Measurements from ENCODE around the gene STX19.

The STX19 gene

DNA sequence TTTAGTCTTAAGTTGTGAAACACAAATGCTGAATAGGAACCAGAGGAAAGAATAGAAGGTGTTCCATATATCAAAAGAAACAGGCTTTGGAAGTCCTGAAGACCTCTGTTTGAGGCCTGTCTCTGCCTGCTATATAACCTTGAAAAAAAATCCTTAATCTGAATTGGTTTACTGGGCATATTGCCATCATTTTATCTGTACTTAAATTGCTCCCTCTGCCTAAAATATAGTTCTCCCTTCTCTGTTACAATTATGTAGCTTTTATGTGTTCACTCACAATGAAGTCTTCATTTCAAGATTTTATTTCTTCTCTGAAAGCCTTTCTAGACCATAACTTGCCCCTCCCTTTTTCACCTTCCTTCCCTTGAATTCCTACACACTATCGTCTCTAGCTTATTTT lies 27.2 kb downstream of the STX19 start:
- Histone ChIP-seq H3K9me2 (replicated peaks; ENCODE audit: insufficient read depth, low read length) (no peaks in the 10 kb centered on the region), H3F3A (ENCODE audit: insufficient read depth, low read length) (no peaks in the 10 kb centered on the region), H3K4me2 (ENCODE audit: low read depth, low read length) (no peak overlapping the region), H4K20me1 (ENCODE audit: insufficient read depth, low read length) (no peaks in the 10 kb centered on the region), H3K4me1 (ENCODE audit: low read length) (no peaks in the 10 kb centered on the region), H3K27me3 (replicated peaks; ENCODE audit: insufficient read depth, low read length) (no peaks in the 10 kb centered on the region), H3K9me3 (replicated peaks; ENCODE audit: insufficient read depth, low read length) (no peaks in the 10 kb centered on the region), H3K36me3 (replicated peaks; ENCODE audit: insufficient read depth, low read length) (no peaks in the 10 kb centered on the region), H3K4me3 (ENCODE audit: low read length) (no peak overlapping the region), H2AFZ (ENCODE audit: low read length) (no peak overlapping the region), H3K27ac (ENCODE audit: low read length) (no peak overlapping the region), H3K79me2 (ENCODE audit: low read length) (no peaks in the 10 kb centered on the region), H3K9ac (ENCODE audit: low read length) (no peak overlapping the region)
- TF ChIP-seq EZH2 (optimal IDR thresholded peaks at IDR 0.05; ENCODE audit: low read depth, low read length) (no peak), EZH2phosphoT487 (IDR thresholded peaks at IDR 0.05; ENCODE audit: low read length) (no peak)
- TF ChIP-seq, protein P1, sequence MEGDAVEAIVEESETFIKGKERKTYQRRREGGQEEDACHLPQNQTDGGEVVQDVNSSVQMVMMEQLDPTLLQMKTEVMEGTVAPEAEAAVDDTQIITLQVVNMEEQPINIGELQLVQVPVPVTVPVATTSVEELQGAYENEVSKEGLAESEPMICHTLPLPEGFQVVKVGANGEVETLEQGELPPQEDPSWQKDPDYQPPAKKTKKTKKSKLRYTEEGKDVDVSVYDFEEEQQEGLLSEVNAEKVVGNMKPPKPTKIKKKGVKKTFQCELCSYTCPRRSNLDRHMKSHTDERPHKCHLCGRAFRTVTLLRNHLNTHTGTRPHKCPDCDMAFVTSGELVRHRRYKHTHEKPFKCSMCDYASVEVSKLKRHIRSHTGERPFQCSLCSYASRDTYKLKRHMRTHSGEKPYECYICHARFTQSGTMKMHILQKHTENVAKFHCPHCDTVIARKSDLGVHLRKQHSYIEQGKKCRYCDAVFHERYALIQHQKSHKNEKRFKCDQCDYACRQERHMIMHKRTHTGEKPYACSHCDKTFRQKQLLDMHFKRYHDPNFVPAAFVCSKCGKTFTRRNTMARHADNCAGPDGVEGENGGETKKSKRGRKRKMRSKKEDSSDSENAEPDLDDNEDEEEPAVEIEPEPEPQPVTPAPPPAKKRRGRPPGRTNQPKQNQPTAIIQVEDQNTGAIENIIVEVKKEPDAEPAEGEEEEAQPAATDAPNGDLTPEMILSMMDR (IDR thresholded peaks at IDR 0.05; ENCODE audit: low read length) = no peak
- DNase-seq = no peak

GRCh38 chr3:93994056-93994455 lies 34.3 kb downstream of the STX19 start:
- no peaks in the 10 kb centered on the region for H3K9me2 ChIP-seq (replicated peaks; ENCODE audit: insufficient read depth, low read length)
- no peaks in the 10 kb centered on the region for H3K9me3 ChIP-seq (replicated peaks; ENCODE audit: insufficient read depth, low read length)
- H3K27ac ChIP-seq (ENCODE audit: low read length) = no peak overlapping the region
- no peak for DNase-seq
- no peak overlapping the region for H3K9ac ChIP-seq (ENCODE audit: low read length)
- no peaks in the 10 kb centered on the region for H4K20me1 ChIP-seq (ENCODE audit: insufficient read depth, low read length)
- H3K36me3 ChIP-seq (replicated peaks; ENCODE audit: insufficient read depth, low read length) = no peaks in the 10 kb centered on the region
- no peak for TF ChIP-seq EZH2 (optimal IDR thresholded peaks at IDR 0.05; ENCODE audit: low read depth, low read length)
- TF ChIP-seq EZH2phosphoT487 (IDR thresholded peaks at IDR 0.05; ENCODE audit: low read length) = no peak
- TF ChIP-seq, protein P1 (IDR thresholded peaks at IDR 0.05; ENCODE audit: low read length) = no peak
- no peak overlapping the region for H3K4me2 ChIP-seq (ENCODE audit: low read depth, low read length)
- H3F3A ChIP-seq (ENCODE audit: insufficient read depth, low read length) = no peaks in the 10 kb centered on the region
- H3K79me2 ChIP-seq (ENCODE audit: low read length) = no peaks in the 10 kb centered on the region
- H3K4me1 ChIP-seq (ENCODE audit: low read length) = no peaks in the 10 kb centered on the region
- no peaks in the 10 kb centered on the region for H3K27me3 ChIP-seq (replicated peaks; ENCODE audit: insufficient read depth, low read length)
- no peak overlapping the region for H2AFZ ChIP-seq (ENCODE audit: low read length)
- no peak overlapping the region for H3K4me3 ChIP-seq (ENCODE audit: low read length)

- no peaks in the 10 kb centered on the region for H3K36me3 ChIP-seq (replicated peaks; ENCODE audit: insufficient read depth, low read length)
- no peak overlapping the region for H3K4me3 ChIP-seq (ENCODE audit: low read length)
- H3K27me3 ChIP-seq (replicated peaks; ENCODE audit: insufficient read depth, low read length) = no peaks in the 10 kb centered on the region
- TF ChIP-seq EZH2 (optimal IDR thresholded peaks at IDR 0.05; ENCODE audit: low read depth, low read length) (no peak), EZH2phosphoT487 (IDR thresholded peaks at IDR 0.05; ENCODE audit: low read length) (no peak)
- TF ChIP-seq, protein P1 (IDR thresholded peaks at IDR 0.05; ENCODE audit: low read length) = no peak
- H3K4me1 ChIP-seq (ENCODE audit: low read length) = no peaks in the 10 kb centered on the region
- no peak overlapping the region for H3K9ac ChIP-seq (ENCODE audit: low read length)
- no peaks in the 10 kb centered on the region for H4K20me1 ChIP-seq (ENCODE audit: insufficient read depth, low read length)
- DNase-seq = no peak
- H3K79me2 ChIP-seq (ENCODE audit: low read length) = no peaks in the 10 kb centered on the region
- no peak overlapping the region for H3K27ac ChIP-seq (ENCODE audit: low read length)
- no peaks in the 10 kb centered on the region for H3K9me3 ChIP-seq (replicated peaks; ENCODE audit: insufficient read depth, low read length)
- no peaks in the 10 kb centered on the region for H3K9me2 ChIP-seq (replicated peaks; ENCODE audit: insufficient read depth, low read length)
- no peak overlapping the region for H2AFZ ChIP-seq (ENCODE audit: low read length)
- H3F3A ChIP-seq (ENCODE audit: insufficient read depth, low read length) = no peaks in the 10 kb centered on the region
- no peak overlapping the region for H3K4me2 ChIP-seq (ENCODE audit: low read depth, low read length)
These were observed 36.2 kb downstream of the STX19 start for GRCh38 chr3:93992207-93992606.

Measured in MM.1S (cell line).